Endothelial cell of umbilical vein (primary cell): ENCODE data around the gene SLC24A1.

ENCODE experiments used
- EZH2 ChIP-seq: IDR thresholded peaks from 2 replicates; pipeline ENCODE4 v1.6.1; 2012; ENCODE audit warnings: borderline replicate concordance, low read depth, mild to moderate bottlenecking, moderate library complexity, low read length, inconsistent platforms; ENCODE audit not compliant: severe bottlenecking
- TF ChIP-seq, protein P1 (sequence below), 2 donors: IDR thresholded peaks; 1 replicate in 1 of 2; 2 replicates in 1 of 2; pipeline ENCODE4 v1.5.1; 2011; ENCODE audit warnings: low read length in 2 of 2, mild to moderate bottlenecking in 2 of 2, moderate library complexity in 2 of 2, control low read depth in 1 of 2, inconsistent platforms in 1 of 2, low read depth in 1 of 2; ENCODE audit not compliant: insufficient read depth in 1 of 2; ENCODE audit errors: extremely low read depth in 1 of 2

GRCh38 chr15:65644282-65644681, 22.5 kb downstream of the SLC24A1 start:
- TF ChIP-seq, protein P1, sequence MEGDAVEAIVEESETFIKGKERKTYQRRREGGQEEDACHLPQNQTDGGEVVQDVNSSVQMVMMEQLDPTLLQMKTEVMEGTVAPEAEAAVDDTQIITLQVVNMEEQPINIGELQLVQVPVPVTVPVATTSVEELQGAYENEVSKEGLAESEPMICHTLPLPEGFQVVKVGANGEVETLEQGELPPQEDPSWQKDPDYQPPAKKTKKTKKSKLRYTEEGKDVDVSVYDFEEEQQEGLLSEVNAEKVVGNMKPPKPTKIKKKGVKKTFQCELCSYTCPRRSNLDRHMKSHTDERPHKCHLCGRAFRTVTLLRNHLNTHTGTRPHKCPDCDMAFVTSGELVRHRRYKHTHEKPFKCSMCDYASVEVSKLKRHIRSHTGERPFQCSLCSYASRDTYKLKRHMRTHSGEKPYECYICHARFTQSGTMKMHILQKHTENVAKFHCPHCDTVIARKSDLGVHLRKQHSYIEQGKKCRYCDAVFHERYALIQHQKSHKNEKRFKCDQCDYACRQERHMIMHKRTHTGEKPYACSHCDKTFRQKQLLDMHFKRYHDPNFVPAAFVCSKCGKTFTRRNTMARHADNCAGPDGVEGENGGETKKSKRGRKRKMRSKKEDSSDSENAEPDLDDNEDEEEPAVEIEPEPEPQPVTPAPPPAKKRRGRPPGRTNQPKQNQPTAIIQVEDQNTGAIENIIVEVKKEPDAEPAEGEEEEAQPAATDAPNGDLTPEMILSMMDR (IDR thresholded peaks at IDR 0.05; ENCODE audit: extremely low read depth in 1 of 2, insufficient read depth in 1 of 2, low read depth in 1 of 2, low read length in 2 of 2), result no peak
- TF ChIP-seq EZH2, result no peak
